Glomerular endothelial cell (primary cell): Measurements from ENCODE around the gene TMEM87B. TPM values are rescaled to one million over a fixed set of nuclear protein-coding genes. Genes with fewer than 3 reads are reported as not detected.

Experiments
- DNase-seq: peaks from one replicate; pipeline ENCODE4 v3.0.0-alpha.2; 2011; ENCODE audit warnings: low read depth, low spot score; ENCODE audit errors: extremely low read depth
- total RNA-seq: library from RNA; depleted of rRNA; stranded (reverse); fragments of >200 nt; gene quantifications from 2 replicates; pipeline ENCODE4 v1.2.3, GENCODE V29; 2015

Gene TMEM87B
- total RNA-seq, 1 donor from 2014 or later, result 23.6 TPM

- DNase-seq, result no peak
Observed at GRCh38 chr2:112163541-112163981, 108.5 kb downstream of the TMEM87B start.

DNA sequence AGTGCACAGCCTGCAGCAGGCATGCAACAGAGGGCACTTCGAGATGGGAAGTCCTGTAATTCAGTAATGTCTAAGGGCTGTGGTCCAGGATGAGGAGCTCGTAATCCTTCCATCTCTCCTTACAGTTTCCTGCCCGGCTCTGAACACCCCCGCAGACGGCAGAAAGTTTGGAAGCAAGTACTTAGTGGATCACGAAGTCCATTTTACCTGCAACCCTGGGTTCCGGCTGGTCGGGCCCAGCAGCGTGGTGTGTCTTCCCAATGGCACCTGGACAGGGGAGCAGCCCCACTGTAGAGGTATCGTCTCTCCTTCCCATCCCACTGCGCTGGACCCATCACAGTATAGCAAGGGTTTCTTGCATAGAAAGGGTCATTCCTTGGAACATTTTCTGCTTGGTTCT, 109.8 kb downstream of the TMEM87B start:
- DNase-seq, result no peak

DNA sequence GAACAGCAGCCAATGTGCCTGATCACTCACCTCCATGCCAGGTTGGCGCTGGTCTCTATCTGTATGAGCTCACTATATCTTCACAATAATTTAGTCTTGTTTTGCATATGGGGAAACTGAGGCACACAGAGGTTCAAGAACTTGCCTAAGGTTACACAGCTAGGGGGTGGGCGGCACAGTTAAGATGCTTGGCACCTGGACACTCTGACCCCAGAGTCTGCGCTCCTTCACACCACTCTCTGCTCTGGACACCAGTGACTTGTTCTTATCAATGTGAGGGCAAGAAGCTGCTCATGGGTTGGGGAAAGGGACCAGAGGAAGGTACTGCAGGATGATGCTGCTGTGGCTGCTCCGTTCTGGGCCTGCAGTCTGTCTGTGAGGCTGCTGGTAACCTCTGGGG, 110.2 kb downstream of the TMEM87B start:
- DNase-seq, result no peak

DNA sequence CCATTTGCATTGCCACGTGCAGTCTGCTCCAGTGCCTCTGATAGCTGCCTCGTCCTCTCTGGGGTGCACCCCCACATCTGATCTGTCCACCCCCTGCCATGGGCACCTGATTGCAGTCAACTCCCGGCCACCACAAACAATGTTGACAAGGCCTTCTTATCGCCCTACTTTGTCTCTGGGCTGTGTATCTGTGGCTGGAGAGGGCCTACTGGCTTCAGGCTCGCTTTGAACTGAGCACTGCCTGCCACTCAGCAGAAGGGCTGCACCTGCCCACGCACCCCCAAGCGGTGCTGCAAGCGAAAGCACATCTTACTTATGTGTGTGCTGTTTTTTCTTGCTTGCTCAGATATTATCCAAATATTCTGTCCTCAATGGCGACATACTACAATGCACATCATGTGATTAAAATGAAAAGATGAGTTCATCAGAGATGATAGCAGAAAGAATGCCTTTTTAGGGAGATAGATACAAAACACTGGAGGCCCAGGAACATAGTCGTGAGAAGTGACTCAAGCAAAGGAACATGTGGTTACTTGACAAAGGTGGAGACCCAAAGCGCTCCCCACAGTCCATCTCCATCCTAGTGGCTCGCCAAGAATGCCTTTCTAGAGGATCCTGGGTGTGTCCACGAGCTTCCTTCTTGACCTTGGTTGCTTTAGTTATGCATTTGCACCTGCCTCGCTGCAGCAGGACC, 111.9 kb downstream of the TMEM87B start:
- no peak for DNase-seq

DNA sequence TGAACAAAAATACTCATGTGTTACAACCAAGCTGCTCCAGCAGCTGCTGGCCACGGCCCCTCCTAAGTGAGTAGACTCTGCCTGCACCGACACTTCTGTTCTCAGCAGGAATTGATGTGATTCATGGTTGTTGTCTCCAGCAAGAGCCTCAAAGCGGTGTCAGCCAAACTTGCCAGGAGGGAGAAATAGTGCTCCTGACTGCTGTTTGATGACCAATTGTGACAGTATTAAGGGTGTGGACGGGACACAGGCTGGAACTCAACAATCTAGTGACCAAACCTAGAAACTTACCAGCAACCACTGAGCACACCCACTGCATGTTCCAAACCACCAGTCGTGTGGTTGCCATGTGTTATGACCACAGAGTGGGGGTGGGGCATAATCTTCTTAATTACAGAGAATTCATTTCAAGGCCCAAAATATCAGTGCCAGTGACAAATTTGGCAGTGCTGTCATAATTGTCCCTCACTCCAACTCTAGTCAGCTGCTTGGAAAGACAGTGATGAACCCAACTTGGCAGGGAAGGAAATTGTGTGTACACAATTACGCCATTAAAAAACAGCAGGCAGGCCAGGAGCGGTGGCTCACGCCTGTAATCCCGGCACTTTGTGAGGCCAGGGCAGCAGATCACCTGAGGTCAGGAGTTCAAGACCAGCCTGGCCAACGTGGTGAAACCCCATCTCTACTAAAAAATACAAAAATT, 113.5 kb downstream of the TMEM87B start:
- no peak for DNase-seq

Other genes with a start within 250 kb of the TMEM87B start
- 33.0 and 40.8 TPM in 2 replicates for gene ANAPC1, start 171.1 kb upstream of the TMEM87B start, total RNA-seq
- gene MERTK, start 156.7 kb upstream of the TMEM87B start, total RNA-seq, result 10.3 and 18.8 TPM in 2 replicates
- 2.2 and 5.8 TPM in 2 replicates for gene FBLN7, start 83.1 kb downstream of the TMEM87B start, total RNA-seq
- 4.3 and 10.9 TPM in 2 replicates for gene ZC3H8, start 199.8 kb downstream of the TMEM87B start, total RNA-seq
- gene ZC3H6, start 220.3 kb downstream of the TMEM87B start, total RNA-seq, result 2.5 and 3.2 TPM in 2 replicates